ENCODE data around the gene NR2F1-AS1.

The NR2F1-AS1 gene

DNA sequence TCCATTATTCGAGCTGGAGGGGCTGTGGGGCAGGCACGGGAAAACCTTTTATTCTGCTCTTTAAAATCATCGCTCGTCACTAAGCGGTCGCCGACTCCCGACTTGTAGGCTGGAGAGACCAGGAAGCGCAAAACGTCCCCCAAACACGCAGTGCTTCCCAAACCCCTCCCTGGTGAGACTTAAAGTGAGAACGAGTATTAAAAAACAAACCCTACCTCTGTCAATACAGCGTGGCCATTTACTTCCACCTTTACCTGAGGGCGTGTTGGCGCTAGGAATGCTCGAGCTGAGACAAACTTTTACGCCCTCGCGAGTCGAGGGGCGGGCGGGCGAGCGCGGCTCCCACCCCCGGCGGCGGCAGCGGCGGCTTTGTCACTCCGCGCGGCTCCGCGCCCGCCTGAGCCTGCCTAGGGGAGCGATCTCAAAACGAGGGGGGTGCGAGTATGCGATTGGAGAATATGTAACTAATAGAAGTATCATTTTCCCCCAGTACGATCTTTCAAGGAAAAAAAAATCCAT, at the start of gene NR2F1-AS1:
TSS of gene NR2F1-AS1 (minus strand) at position 293 of the 519 bp plus-strand sequence.
- H3K4me1 ChIP-seq (ENCODE audit: control insufficient read depth, insufficient read depth, low read length): peaks cover 5% of the 10 kb centered on the region
- H3K9ac ChIP-seq (ENCODE audit: low read length): peak within 1 kb of the TSS; percentile 32
- peak within 1 kb of the TSS; percentile 38 for H3K27ac ChIP-seq (ENCODE audit: low read depth, low read length)
- H3K4me3 ChIP-seq (ENCODE audit: low read length): peak within 1 kb of the TSS; percentile 76
- peaks cover 41% of the 10 kb centered on the region for H3K27me3 ChIP-seq (ENCODE audit: control insufficient read depth, insufficient read depth, low read length)
- no peaks in the 10 kb centered on the region for H3K36me3 ChIP-seq (ENCODE audit: control insufficient read depth, insufficient read depth, low read length)

GRCh38 chr5:93626801-93627200, 45.8 kb upstream of the NR2F1-AS1 start:
- Histone ChIP-seq H3K4me3 (ENCODE audit: low read length) (no peak overlapping the region), H3K27ac (ENCODE audit: low read depth, low read length) (no peak overlapping the region), H3K9ac (ENCODE audit: low read length) (no peak overlapping the region), H3K36me3 (ENCODE audit: control insufficient read depth, insufficient read depth, low read length) (no peaks in the 10 kb centered on the region), H3K27me3 (ENCODE audit: control insufficient read depth, insufficient read depth, low read length) (no peaks in the 10 kb centered on the region), H3K4me1 (ENCODE audit: control insufficient read depth, insufficient read depth, low read length) (no peaks in the 10 kb centered on the region)

DNA sequence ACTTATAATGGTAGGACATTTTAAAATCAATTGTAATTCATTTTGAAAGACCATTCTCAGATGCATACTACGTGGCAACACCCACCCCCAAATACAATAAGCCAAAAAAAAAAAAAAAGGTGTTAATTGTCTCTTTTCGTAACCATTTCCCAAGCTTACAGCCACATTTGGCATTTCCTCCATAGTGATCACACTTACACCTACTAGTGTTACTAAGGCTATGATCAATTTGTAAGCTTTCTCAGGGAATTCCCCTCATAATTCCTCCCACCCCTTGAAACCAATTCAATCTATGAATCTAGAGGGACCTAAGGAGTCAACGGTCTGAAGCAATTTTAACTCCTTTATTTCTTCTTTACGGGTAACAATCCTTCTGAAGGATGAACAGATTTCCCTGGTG, 42.1 kb upstream of the NR2F1-AS1 start:
- H3K4me1 ChIP-seq (ENCODE audit: control insufficient read depth, insufficient read depth, low read length): no peaks in the 10 kb centered on the region
- H3K27ac ChIP-seq (ENCODE audit: low read depth, low read length): no peak overlapping the region
- no peak overlapping the region for H3K4me3 ChIP-seq (ENCODE audit: low read length)
- H3K9ac ChIP-seq (ENCODE audit: low read length): no peak overlapping the region
- no peaks in the 10 kb centered on the region for H3K36me3 ChIP-seq (ENCODE audit: control insufficient read depth, insufficient read depth, low read length)
- no peaks in the 10 kb centered on the region for H3K27me3 ChIP-seq (ENCODE audit: control insufficient read depth, insufficient read depth, low read length)

DNA sequence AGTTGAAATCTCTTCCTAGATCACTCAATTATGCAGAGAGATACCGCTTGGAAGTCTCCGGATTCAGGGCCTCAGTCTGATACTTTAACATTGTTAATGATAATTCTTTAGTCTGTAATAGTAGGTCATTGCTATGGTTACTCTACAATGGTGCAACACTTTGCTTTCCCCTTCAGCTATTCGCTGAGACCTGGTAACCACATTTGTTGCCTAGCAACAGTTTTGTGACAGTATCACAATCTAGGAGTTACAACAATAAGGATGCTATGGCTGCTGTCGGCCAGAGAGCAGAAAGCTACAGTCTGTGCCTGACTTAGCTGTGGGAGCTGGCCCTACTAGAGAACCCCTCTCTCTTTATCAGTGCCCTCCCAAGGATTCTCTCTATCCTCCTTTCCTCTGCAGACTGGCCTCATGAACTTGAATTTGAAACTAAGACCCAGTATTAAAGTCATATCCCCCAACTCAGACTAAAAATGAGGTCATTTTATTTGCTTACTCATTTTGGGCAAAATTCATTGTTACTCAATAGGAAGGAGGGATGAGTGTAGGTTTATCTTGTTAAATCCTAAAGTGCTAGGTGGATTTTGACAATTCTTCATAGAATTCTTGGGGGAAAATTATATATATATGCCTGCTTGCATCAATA, 41.3 kb upstream of the NR2F1-AS1 start:
- Histone ChIP-seq H3K27ac (ENCODE audit: low read depth, low read length) (no peak overlapping the region), H3K27me3 (ENCODE audit: control insufficient read depth, insufficient read depth, low read length) (no peaks in the 10 kb centered on the region), H3K4me3 (ENCODE audit: low read length) (no peak overlapping the region), H3K36me3 (ENCODE audit: control insufficient read depth, insufficient read depth, low read length) (no peaks in the 10 kb centered on the region), H3K4me1 (ENCODE audit: control insufficient read depth, insufficient read depth, low read length) (no peaks in the 10 kb centered on the region), H3K9ac (ENCODE audit: low read length) (no peak overlapping the region)

- peak overlapping the region; percentile 67 for H3K27ac ChIP-seq (ENCODE audit: low read depth, low read length)
- H3K27me3 ChIP-seq (ENCODE audit: control insufficient read depth, insufficient read depth, low read length): no peaks in the 10 kb centered on the region
- no peak overlapping the region for H3K9ac ChIP-seq (ENCODE audit: low read length)
- no peaks in the 10 kb centered on the region for H3K36me3 ChIP-seq (ENCODE audit: control insufficient read depth, insufficient read depth, low read length)
- no peaks in the 10 kb centered on the region for H3K4me1 ChIP-seq (ENCODE audit: control insufficient read depth, insufficient read depth, low read length)
- H3K4me3 ChIP-seq (ENCODE audit: low read length): peak overlapping the region; percentile 82
Measured at GRCh38 chr5:93621327-93621798, 40.3 kb upstream of the NR2F1-AS1 start.

DNA sequence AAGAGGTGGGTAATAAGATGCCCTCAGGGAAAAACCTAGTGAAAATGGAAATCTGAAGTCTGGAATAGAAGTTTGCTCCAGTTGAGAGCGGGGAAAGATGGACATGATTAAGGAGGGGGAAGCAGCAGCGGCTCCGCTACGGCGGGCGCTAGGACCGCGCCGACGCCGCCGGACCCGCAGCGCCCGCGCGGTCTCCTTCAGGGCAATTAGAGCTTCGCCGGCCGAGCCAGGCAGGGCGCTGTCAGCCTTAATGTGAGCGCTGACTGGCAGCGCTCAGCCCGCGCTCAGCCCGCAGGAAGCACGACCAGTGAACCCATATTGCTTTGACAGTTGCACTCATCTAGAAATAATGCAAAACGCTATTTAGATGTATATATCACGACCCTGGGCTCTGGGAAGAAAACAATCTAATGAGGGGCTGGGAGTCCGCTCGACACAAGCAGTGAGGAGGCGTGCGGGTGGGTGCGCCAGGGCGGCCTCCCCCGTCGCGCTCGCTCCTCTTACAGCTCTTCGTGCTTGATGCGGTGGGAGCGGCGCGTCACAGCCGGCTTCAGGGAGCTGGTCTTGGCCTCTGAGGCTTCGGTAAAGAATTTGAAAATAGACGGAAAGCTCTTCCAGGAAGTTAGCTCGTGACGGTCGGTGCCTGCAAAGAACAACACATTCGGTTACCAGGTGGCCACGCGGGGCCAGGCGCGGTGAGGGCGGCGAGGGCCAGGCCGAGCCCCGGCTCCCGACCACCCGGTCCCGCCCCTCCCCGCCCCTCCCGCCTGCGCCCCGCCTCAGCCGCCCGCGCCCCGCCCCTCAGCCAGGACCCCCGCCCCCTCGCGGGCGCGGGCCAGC, 39.7 kb upstream of the NR2F1-AS1 start:
- no peak overlapping the region for H3K9ac ChIP-seq (ENCODE audit: low read length)
- peak overlapping the region; percentile 67 for H3K27ac ChIP-seq (ENCODE audit: low read depth, low read length)
- H3K4me1 ChIP-seq (ENCODE audit: control insufficient read depth, insufficient read depth, low read length): no peaks in the 10 kb centered on the region
- no peaks in the 10 kb centered on the region for H3K27me3 ChIP-seq (ENCODE audit: control insufficient read depth, insufficient read depth, low read length)
- H3K4me3 ChIP-seq (ENCODE audit: low read length): peak overlapping the region; percentile 82
- no peaks in the 10 kb centered on the region for H3K36me3 ChIP-seq (ENCODE audit: control insufficient read depth, insufficient read depth, low read length)

DNA sequence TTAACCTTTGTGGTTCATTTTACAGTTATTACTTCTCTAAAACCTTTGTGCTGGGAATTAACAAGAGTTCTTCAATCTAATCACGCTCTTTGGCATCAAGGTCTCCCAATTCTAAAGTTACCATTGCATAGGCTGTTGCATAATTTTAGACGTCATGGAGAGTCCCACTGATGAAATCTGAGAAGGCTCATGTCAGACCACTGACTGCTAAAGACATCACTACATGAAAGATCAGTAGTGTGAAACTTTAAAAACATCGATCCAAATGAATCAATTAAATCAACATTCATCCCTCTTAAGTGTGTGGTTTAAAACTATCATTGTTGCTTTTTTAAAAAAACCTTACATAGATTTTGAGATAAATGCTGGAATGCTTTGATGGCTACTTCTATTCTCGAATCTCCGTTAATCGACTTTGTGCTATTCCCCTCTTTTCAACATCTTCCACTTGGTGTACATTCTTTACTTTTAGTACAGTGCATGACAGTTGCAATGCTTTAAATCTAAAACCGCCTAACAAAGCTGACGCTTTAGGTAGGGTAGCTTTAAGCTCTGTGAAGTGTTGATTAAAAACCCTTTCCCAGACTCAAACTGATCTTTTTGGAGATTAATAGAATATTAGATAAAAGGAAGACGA, 35.6 kb upstream of the NR2F1-AS1 start:
- H3K27me3 ChIP-seq (ENCODE audit: control insufficient read depth, insufficient read depth, low read length): peaks cover 7% of the 10 kb centered on the region
- H3K36me3 ChIP-seq (ENCODE audit: control insufficient read depth, insufficient read depth, low read length): no peaks in the 10 kb centered on the region
- H3K4me1 ChIP-seq (ENCODE audit: control insufficient read depth, insufficient read depth, low read length): no peaks in the 10 kb centered on the region
- no peak overlapping the region for H3K27ac ChIP-seq (ENCODE audit: low read depth, low read length)
- no peak overlapping the region for H3K9ac ChIP-seq (ENCODE audit: low read length)
- H3K4me3 ChIP-seq (ENCODE audit: low read length): no peak overlapping the region

DNA sequence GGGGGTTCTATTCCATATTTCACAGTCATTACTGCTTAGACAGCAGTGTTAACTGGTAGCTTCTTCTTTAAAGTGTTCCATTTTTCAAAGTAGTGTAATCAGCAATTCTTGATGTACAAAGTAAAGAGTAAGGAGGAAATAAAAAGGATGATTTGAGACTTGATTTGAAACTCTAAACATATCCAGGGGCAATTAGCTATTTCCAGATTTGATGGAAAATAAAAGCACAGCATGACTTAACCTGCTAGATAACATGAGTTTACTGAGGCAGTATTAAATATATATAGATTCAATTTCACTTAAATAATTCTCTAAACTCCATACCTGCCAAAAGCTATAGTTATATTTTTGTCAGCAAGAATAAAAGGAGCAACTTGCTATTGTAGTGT, 31.8 kb upstream of the NR2F1-AS1 start:
- Histone ChIP-seq H3K4me3 (ENCODE audit: low read length) (no peak overlapping the region), H3K9ac (ENCODE audit: low read length) (no peak overlapping the region), H3K36me3 (ENCODE audit: control insufficient read depth, insufficient read depth, low read length) (no peaks in the 10 kb centered on the region), H3K27me3 (ENCODE audit: control insufficient read depth, insufficient read depth, low read length) (peaks cover 22% of the 10 kb centered on the region), H3K27ac (ENCODE audit: low read depth, low read length) (no peak overlapping the region), H3K4me1 (ENCODE audit: control insufficient read depth, insufficient read depth, low read length) (peaks cover 2% of the 10 kb centered on the region)

DNA sequence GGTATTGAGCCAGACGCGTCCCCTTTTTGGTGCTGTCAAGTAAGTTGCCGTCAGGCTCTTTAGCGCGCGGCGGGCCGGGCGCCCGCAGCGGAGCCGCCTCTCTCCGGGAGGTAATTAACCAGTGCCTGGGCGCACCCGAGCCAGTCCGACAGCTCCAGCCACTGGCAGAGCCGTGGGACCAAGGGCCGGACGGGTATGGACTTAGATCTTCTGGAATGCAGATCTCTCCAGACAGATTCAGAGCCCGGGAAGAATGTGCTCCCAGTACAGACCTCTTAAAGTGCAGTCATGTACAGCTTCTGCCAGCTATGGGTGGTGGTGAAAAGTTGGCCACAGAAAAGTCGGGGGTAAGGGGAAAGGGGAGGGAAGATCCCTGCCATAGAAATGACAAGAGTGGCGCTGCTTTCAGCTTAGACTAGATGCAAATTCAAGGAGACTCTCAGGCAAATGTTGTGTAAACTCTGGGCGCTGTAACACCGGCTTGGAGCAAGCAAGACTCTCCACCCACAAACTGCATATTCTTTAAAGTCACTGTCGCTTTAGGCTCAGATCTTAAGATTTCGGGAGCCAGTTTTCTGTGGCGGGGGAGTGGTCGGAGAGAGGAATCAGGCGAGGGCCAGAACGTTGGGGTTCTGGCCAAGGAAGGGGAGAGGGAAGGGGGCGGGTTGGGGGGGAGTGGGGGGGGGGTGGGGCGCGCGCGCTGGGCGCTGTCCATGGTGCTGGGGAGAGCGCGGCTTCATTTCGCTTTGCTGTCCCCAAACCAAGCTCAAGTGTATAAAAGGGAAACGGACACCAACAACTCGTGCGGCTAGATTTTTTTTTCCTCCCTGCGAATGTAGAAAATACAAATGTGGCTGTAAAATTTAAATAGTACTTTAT, 31.2 kb upstream of the NR2F1-AS1 start:
- H3K9ac ChIP-seq (ENCODE audit: low read length): no peak overlapping the region
- peaks cover 2% of the 10 kb centered on the region for H3K4me1 ChIP-seq (ENCODE audit: control insufficient read depth, insufficient read depth, low read length)
- H3K4me3 ChIP-seq (ENCODE audit: low read length): no peak overlapping the region

DNA sequence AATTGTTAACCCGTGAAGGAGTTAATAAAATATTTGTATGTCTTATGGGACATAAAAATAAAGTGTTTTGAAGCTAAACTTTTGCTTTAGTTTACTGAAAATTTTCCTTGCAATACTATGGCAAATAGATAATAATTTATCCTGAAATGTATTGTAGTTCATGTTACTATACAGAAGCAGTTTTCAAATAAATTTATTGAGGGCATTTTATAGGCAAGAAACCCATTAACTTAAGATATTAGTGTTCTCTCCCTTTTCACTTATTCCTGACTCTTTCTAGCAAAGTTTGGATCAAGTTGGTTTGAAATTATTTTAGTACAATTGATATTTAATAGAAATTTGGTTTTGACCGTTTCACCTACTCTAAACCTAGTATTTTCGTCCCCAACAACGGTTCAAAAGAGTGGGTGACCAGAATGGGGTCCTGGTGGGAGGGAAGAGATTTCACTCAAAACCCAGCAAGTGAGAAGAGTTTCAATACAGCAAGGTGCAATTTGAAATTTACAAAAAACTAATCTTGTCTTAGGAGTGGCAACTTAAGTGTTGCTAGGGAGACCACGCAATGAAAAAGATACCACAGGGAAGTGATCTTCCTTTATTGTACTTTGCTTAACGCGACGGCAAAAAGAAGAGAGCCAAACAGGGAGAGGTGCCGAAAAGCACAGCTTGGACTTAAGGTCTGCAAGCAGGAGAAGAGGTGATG, 30.4 kb upstream of the NR2F1-AS1 start:
- Histone ChIP-seq H3K36me3 (ENCODE audit: control insufficient read depth, insufficient read depth, low read length) (no peaks in the 10 kb centered on the region), H3K9ac (ENCODE audit: low read length) (no peak overlapping the region), H3K27ac (ENCODE audit: low read depth, low read length) (no peak overlapping the region), H3K4me3 (ENCODE audit: low read length) (no peak overlapping the region), H3K27me3 (ENCODE audit: control insufficient read depth, insufficient read depth, low read length) (peaks cover 24% of the 10 kb centered on the region), H3K4me1 (ENCODE audit: control insufficient read depth, insufficient read depth, low read length) (peaks cover 2% of the 10 kb centered on the region)

More for the DNA sequence above, 31.2 kb upstream of the NR2F1-AS1 start:
- Histone ChIP-seq H3K27ac (ENCODE audit: low read depth, low read length) (no peak overlapping the region), H3K36me3 (ENCODE audit: control insufficient read depth, insufficient read depth, low read length) (no peaks in the 10 kb centered on the region), H3K27me3 (ENCODE audit: control insufficient read depth, insufficient read depth, low read length) (peaks cover 24% of the 10 kb centered on the region)

- Histone ChIP-seq H3K27me3 (ENCODE audit: control insufficient read depth, insufficient read depth, low read length) (peaks cover 24% of the 10 kb centered on the region), H3K9ac (ENCODE audit: low read length) (no peak overlapping the region), H3K36me3 (ENCODE audit: control insufficient read depth, insufficient read depth, low read length) (no peaks in the 10 kb centered on the region), H3K4me3 (ENCODE audit: low read length) (no peak overlapping the region), H3K4me1 (ENCODE audit: control insufficient read depth, insufficient read depth, low read length) (peaks cover 2% of the 10 kb centered on the region), H3K27ac (ENCODE audit: low read depth, low read length) (no peak overlapping the region)
Measured at GRCh38 chr5:93610581-93611272, 29.7 kb upstream of the NR2F1-AS1 start.
